Measurements from ENCODE around the gene INPP5B. TPM values are rescaled to one million over a fixed set of nuclear protein-coding genes. Genes with fewer than 3 reads are reported as not detected.
A peak's percentile ranks its signal among the peaks of the same experiment; 100 is the strongest.

Gene INPP5B
- total RNA-seq, 1 donor from 2014 or later: 21.2 TPM

DNA sequence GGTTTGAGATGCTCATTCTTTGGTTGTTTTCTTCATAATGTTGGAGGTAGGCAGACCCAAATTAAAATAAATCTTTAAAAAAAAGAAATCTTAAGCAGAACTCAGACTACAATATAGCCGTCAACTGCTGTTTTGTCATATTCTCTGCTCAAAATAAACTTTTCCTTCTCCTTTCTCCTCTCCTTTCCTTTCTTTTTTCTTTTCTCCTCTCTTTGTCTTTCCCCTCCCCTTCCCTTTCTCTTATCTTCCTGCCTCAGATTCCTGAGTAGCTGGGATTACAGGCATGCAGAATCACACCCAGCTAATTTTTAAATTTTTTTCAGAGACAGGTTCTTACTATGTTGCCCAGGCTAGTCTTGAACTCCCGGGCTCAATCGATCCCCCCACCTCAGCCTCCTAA, 62.7 kb downstream of the INPP5B start:
- Mint-ChIP-seq H3K4me3 (ENCODE audit: unreplicated experiment) (no peak overlapping the region), H3K36me3 (ENCODE audit: low read depth) (peaks cover 53% of the 10 kb centered on the region), H3K27me3 (ENCODE audit: low read depth) (no peaks in the 10 kb centered on the region), H3K27ac (ENCODE audit: unreplicated experiment) (no peak overlapping the region), H3K9me3 (ENCODE audit: low read depth) (no peaks in the 10 kb centered on the region), H3K4me1 (ENCODE audit: low read depth) (no peaks in the 10 kb centered on the region)
- no peak for DNase-seq (ENCODE audit: low spot score)
- TF ChIP-seq, protein P1, sequence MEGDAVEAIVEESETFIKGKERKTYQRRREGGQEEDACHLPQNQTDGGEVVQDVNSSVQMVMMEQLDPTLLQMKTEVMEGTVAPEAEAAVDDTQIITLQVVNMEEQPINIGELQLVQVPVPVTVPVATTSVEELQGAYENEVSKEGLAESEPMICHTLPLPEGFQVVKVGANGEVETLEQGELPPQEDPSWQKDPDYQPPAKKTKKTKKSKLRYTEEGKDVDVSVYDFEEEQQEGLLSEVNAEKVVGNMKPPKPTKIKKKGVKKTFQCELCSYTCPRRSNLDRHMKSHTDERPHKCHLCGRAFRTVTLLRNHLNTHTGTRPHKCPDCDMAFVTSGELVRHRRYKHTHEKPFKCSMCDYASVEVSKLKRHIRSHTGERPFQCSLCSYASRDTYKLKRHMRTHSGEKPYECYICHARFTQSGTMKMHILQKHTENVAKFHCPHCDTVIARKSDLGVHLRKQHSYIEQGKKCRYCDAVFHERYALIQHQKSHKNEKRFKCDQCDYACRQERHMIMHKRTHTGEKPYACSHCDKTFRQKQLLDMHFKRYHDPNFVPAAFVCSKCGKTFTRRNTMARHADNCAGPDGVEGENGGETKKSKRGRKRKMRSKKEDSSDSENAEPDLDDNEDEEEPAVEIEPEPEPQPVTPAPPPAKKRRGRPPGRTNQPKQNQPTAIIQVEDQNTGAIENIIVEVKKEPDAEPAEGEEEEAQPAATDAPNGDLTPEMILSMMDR (IDR thresholded peaks at IDR 0.05): no peak

DNA sequence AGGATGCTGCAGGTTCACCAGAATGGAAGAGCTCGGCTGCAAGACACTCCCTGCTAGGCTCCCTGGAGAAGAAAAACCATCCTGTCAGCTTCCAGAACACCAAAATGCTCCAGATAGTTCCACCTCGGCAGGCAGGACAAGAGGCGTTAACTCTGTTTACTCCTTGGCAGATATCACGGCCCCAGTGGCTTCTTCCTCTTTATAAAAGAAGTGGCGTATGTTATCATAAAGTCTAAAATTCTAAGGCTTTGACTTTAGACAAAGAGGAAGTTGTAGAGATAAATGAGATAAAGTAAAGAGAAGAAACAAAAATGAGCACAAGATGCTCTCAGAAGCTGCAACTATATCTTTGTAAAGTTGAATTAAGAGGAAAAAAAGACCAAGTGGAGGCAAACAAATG, 63.2 kb downstream of the INPP5B start:
- Mint-ChIP-seq H3K36me3 (ENCODE audit: low read depth) (peaks cover 53% of the 10 kb centered on the region), H3K4me3 (ENCODE audit: unreplicated experiment) (no peak overlapping the region), H3K4me1 (ENCODE audit: low read depth) (no peaks in the 10 kb centered on the region), H3K27me3 (ENCODE audit: low read depth) (no peaks in the 10 kb centered on the region), H3K27ac (ENCODE audit: unreplicated experiment) (no peak overlapping the region), H3K9me3 (ENCODE audit: low read depth) (no peaks in the 10 kb centered on the region)
- TF ChIP-seq, protein P1 (IDR thresholded peaks at IDR 0.05): no peak
- DNase-seq (ENCODE audit: low spot score): no peak

DNA sequence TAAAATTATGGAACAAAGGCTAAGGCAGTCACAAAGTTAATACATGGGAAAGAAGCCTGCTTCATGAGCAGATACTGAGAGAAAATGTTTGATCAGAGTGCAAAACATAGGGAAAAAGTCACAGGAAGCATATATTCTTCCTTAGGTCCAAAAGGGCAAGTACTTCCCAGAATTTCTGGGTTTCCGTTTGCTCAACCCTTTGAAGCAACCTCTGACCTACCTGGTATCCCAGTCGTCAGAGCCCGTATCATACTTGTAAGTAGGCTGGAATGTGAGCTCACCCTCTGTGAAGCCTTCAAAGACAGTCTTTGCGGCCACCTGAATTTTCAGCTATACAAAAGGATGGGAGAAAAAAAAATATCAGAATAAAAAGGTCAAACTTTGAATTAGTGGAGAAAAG, 67.0 kb downstream of the INPP5B start:
- H3K36me3 Mint-ChIP-seq (ENCODE audit: low read depth): peaks cover 39% of the 10 kb centered on the region
- DNase-seq (ENCODE audit: low spot score): no peak
- H3K27me3 Mint-ChIP-seq (ENCODE audit: low read depth): no peaks in the 10 kb centered on the region
- no peak overlapping the region for H3K4me3 Mint-ChIP-seq (ENCODE audit: unreplicated experiment)
- no peaks in the 10 kb centered on the region for H3K4me1 Mint-ChIP-seq (ENCODE audit: low read depth)
- TF ChIP-seq, protein P1 (IDR thresholded peaks at IDR 0.05): no peak
- no peak overlapping the region for H3K27ac Mint-ChIP-seq (ENCODE audit: unreplicated experiment)
- no peaks in the 10 kb centered on the region for H3K9me3 Mint-ChIP-seq (ENCODE audit: low read depth)

DNA sequence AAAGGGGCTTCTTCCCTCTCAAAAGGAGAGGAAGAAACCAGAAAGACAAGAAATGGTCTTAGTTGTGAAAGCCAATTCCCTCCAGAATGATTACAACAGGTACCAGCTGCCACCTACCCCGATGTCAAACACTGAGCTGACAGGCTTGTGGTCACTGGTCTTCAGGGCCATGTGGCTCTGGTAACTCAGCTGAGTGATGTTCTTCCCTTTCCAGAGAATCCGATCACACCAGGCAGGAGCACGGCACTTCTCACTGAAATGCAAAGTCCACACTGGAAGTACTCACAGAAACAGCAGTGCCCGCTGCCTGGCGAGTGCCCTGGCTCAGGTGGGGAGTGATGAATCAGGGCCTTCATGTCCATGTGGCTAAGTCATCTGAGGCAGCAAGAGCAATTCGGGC, 68.8 kb downstream of the INPP5B start:
- Mint-ChIP-seq H3K4me1 (ENCODE audit: low read depth) (no peaks in the 10 kb centered on the region), H3K36me3 (ENCODE audit: low read depth) (peaks cover 46% of the 10 kb centered on the region), H3K4me3 (ENCODE audit: unreplicated experiment) (no peak overlapping the region), H3K27ac (ENCODE audit: unreplicated experiment) (no peak overlapping the region), H3K27me3 (ENCODE audit: low read depth) (no peaks in the 10 kb centered on the region), H3K9me3 (ENCODE audit: low read depth) (no peaks in the 10 kb centered on the region)
- TF ChIP-seq, protein P1 (IDR thresholded peaks at IDR 0.05): no peak
- DNase-seq (ENCODE audit: low spot score): no peak

DNA sequence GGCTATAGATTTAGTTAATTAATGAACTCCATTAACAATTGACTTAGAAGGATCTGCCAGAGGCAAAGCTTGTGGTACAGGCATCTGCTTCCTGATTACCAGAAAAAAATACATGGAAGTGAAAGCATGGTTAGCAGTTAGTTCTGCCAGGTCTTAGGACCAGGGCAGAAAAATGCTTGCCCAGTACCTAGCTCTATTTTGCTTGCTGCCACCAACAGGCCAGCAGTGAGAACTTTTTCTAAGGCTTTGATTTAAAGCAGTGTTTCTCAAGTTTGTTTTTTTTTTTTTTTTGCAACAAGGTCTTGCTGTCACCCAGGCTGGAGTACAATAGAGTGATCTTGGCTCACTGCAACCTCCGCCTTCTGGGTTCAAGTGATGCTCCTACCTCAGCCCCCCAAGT, 71.0 kb downstream of the INPP5B start:
- Mint-ChIP-seq H3K4me3 (ENCODE audit: unreplicated experiment) (no peak overlapping the region), H3K27me3 (ENCODE audit: low read depth) (no peaks in the 10 kb centered on the region), H3K9me3 (ENCODE audit: low read depth) (no peaks in the 10 kb centered on the region), H3K27ac (ENCODE audit: unreplicated experiment) (no peak overlapping the region), H3K4me1 (ENCODE audit: low read depth) (no peaks in the 10 kb centered on the region), H3K36me3 (ENCODE audit: low read depth) (peaks cover 38% of the 10 kb centered on the region)
- no peak for DNase-seq (ENCODE audit: low spot score)
- TF ChIP-seq, protein P1 (IDR thresholded peaks at IDR 0.05): peak; percentile 62

All from chondrocyte (in vitro differentiated cells).